ENCODE results near the gene GABRG1.

- TF ChIP-seq CTCF (conservative IDR thresholded peaks at IDR 0.05; ENCODE audit: low read depth, low read length): no peak
- TF ChIP-seq EZH2phosphoT487 (IDR thresholded peaks at IDR 0.05; ENCODE audit: borderline replicate concordance, low read length): no peak
- no peak for TF ChIP-seq EZH2 (IDR thresholded peaks at IDR 0.05; ENCODE audit: low read length, unreplicated experiment)
Observed at GRCh38 chr4:46123913-46124755, at the start of gene GABRG1.
